Stomach (tissue), 4 donors: Measurements from ENCODE around the gene ARHGEF12.

Source experiments
- CTCF ChIP-seq, 7 experiments: fragments of 450-650 bp in 4 of 7; fragments of 200-600 bp in 3 of 7; sonication (generic) in 3 of 7; IDR thresholded peaks; one replicate each; pipeline ENCODE4 v1.5.1; 2016 to 2019; ENCODE audit warnings: antibody characterized with exemption in 7 of 7, control low read depth in 2 of 7, mild to moderate bottlenecking in 1 of 7
- EP300 ChIP-seq: sonication (generic); formaldehyde crosslinking; IDR thresholded peaks from one replicate; pipeline ENCODE4 v1.6.1; 2017; ENCODE audit warnings: antibody characterized with exemption
- POLR2A ChIP-seq, 4 donors: fragments of 450-650 bp; IDR thresholded peaks; one replicate each; pipeline ENCODE4 v1.6.1; 2016; ENCODE audit warnings: antibody characterized with exemption in 4 of 4, control low read depth in 2 of 4, mild to moderate bottlenecking in 1 of 4, moderate library complexity in 1 of 4
- POLR2AphosphoS5 ChIP-seq, 3 donors: sonication (generic); formaldehyde crosslinking; IDR thresholded peaks; one replicate each; pipeline ENCODE4 v1.6.1; 2016; ENCODE audit warnings: antibody characterized with exemption in 3 of 3

- no peak for TF ChIP-seq CTCF (IDR thresholded peaks at IDR 0.05)
- no peak for TF ChIP-seq POLR2A (IDR thresholded peaks at IDR 0.05)
- TF ChIP-seq POLR2AphosphoS5 (IDR thresholded peaks at IDR 0.05): no peak
- no peak for TF ChIP-seq EP300
Observed at GRCh38 chr11:120317689-120318480, 18.3 kb upstream of the ARHGEF12 start.
